ENCODE measurements around the gene DROSHA.

The DROSHA gene

DNA sequence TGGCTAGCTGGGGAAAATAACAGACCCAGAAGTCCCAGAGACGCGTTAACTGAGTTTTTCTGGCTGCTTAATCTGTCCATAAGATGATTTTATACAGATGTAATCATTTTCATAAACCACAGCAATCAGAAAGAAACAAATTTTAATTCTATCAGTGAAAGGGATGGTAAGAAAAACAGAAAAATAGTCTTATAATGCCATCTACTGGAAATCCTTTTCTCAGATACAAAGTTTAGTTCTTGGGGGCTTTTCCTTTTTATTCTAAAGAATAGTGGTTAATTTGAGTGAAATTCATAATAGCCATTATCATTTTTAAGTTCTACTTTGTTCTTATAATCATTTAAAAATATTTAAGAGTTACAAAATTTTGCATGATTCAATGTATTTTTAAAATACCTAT is 44.4 kb downstream of the DROSHA start:
- Histone ChIP-seq H3K4me3 (ENCODE audit: low read depth, low read length) (no peak overlapping the region), H3K27me3 (ENCODE audit: control insufficient read depth, insufficient read depth, low read length) (no peaks in the 10 kb centered on the region), H3K36me3 (ENCODE audit: control insufficient read depth, insufficient read depth, low read length) (peaks cover 86% of the 10 kb centered on the region), H3K9ac (ENCODE audit: low read depth, low read length) (no peak overlapping the region), H3K4me1 (ENCODE audit: control insufficient read depth, insufficient read depth, low read length) (0 out of 2 replicates have a peak, but pooled peaks cover 4% of the 10 kb centered on the region), H3K9me3 (ENCODE audit: control insufficient read depth, insufficient read depth, low read length) (no peaks in the 10 kb centered on the region), H3K27ac (ENCODE audit: low read depth, low read length) (no peak overlapping the region)

DNA sequence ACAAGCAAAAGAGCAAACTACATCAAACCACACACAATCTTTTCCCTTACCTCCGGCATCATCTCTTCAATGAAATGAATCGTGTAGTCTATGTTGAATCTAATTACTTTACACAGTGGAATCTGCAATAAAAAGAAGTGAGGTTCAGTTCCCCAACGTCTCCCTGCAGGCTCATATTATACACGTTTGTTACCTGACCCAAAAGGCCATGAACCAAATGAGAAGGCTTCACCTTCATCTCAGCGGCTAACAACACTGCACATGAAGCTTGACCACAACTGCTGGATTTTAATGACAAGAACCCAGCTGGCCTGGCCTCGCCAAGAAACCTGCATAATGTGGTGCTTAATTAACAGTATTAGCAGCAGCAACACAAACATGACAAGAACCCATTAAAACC is 45.5 kb downstream of the DROSHA start:
- Histone ChIP-seq H3K27ac (ENCODE audit: low read depth, low read length) (no peak overlapping the region), H3K4me3 (ENCODE audit: low read depth, low read length) (no peak overlapping the region), H3K4me1 (ENCODE audit: control insufficient read depth, insufficient read depth, low read length) (0 out of 2 replicates have a peak, but pooled peaks cover 3% of the 10 kb centered on the region), H3K27me3 (ENCODE audit: control insufficient read depth, insufficient read depth, low read length) (no peaks in the 10 kb centered on the region), H3K36me3 (ENCODE audit: control insufficient read depth, insufficient read depth, low read length) (peaks cover 84% of the 10 kb centered on the region), H3K9me3 (ENCODE audit: control insufficient read depth, insufficient read depth, low read length) (no peaks in the 10 kb centered on the region), H3K9ac (ENCODE audit: low read depth, low read length) (no peak overlapping the region)

DNA sequence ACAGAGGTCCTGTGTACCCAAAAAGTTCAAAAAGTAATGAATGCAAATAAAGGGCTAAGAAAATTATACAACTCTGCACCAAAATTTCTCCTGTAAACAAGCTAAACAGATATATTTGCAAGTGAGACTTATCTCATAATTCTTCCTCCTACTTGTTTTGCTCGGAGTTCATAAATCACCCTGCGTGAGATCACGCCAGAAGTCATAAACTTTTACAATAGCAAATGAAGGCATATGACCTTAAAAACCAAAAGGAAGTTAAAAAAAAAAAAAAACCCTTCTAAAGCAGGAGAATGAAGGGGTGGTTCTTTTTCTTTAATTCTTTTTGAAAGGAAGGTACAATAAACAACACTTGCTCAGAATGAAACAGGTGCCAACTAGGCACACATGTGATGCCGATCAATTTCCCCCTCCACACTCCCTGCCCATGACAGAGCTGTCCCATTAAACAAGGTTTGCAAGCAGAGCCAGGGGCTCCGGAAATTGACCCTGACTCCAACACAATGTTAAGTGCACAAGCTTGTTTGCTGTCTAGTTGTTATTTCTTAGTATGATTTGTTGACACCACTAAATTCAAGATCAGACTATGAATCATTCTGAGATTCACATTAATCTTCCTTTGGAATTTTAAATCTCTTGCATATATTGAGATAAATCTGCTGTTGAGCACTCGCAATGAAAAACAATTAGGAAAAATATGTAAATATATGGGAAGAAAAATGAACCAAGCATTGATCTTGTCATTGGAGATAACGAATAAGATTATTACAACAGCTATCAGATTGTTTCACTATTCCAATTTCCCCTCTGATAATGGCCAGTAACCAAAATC is 46.3 kb downstream of the DROSHA start:
- peaks cover 81% of the 10 kb centered on the region for H3K36me3 ChIP-seq (ENCODE audit: control insufficient read depth, insufficient read depth, low read length)

GRCh38 chr5:31481531-31482165 is 50.2 kb downstream of the DROSHA start:
- Histone ChIP-seq H3K27me3 (ENCODE audit: control insufficient read depth, insufficient read depth, low read length) (no peaks in the 10 kb centered on the region), H3K9ac (ENCODE audit: low read depth, low read length) (no peak overlapping the region), H3K9me3 (ENCODE audit: control insufficient read depth, insufficient read depth, low read length) (no peaks in the 10 kb centered on the region), H3K4me3 (ENCODE audit: low read depth, low read length) (no peak overlapping the region), H3K27ac (ENCODE audit: low read depth, low read length) (no peak overlapping the region), H3K36me3 (ENCODE audit: control insufficient read depth, insufficient read depth, low read length) (peaks cover 62% of the 10 kb centered on the region), H3K4me1 (ENCODE audit: control insufficient read depth, insufficient read depth, low read length) (no peaks in the 10 kb centered on the region)

More for the DNA sequence above, 46.3 kb downstream of the DROSHA start:
- H3K4me1 ChIP-seq (ENCODE audit: control insufficient read depth, insufficient read depth, low read length): no peaks in the 10 kb centered on the region
- no peak overlapping the region for H3K4me3 ChIP-seq (ENCODE audit: low read depth, low read length)
- no peak overlapping the region for H3K9ac ChIP-seq (ENCODE audit: low read depth, low read length)
- H3K27ac ChIP-seq (ENCODE audit: low read depth, low read length): no peak overlapping the region
- H3K27me3 ChIP-seq (ENCODE audit: control insufficient read depth, insufficient read depth, low read length): no peaks in the 10 kb centered on the region
- H3K9me3 ChIP-seq (ENCODE audit: control insufficient read depth, insufficient read depth, low read length): no peaks in the 10 kb centered on the region

DNA sequence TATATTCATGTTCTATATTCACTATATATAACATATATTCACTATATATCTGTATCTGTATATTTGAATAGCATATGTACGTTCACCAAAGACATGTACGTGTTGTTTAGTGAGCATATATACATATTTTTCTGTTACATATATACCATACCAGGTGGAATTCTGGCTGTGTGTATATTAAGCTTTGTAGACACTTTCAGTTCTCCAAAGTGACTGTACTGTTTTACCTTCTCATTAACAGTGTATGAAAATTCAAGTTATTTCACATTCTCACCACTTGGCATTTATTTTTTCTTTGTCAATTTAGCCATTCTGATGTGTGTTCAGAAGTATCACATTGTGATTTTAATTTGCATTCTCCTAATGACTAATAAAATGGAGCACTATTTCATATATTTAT is 52.2 kb downstream of the DROSHA start:
- H3K4me1 ChIP-seq (ENCODE audit: control insufficient read depth, insufficient read depth, low read length): no peaks in the 10 kb centered on the region
- peaks cover 46% of the 10 kb centered on the region for H3K36me3 ChIP-seq (ENCODE audit: control insufficient read depth, insufficient read depth, low read length)
- H3K4me3 ChIP-seq (ENCODE audit: low read depth, low read length): no peak overlapping the region
- H3K9me3 ChIP-seq (ENCODE audit: control insufficient read depth, insufficient read depth, low read length): no peaks in the 10 kb centered on the region
- H3K27me3 ChIP-seq (ENCODE audit: control insufficient read depth, insufficient read depth, low read length): no peaks in the 10 kb centered on the region
- no peak overlapping the region for H3K9ac ChIP-seq (ENCODE audit: low read depth, low read length)
- no peak overlapping the region for H3K27ac ChIP-seq (ENCODE audit: low read depth, low read length)

GRCh38 chr5:31478901-31479300 is 53.0 kb downstream of the DROSHA start:
- Histone ChIP-seq H3K9ac (ENCODE audit: low read depth, low read length) (no peak overlapping the region), H3K36me3 (ENCODE audit: control insufficient read depth, insufficient read depth, low read length) (peaks cover 41% of the 10 kb centered on the region), H3K4me3 (ENCODE audit: low read depth, low read length) (no peak overlapping the region), H3K27me3 (ENCODE audit: control insufficient read depth, insufficient read depth, low read length) (no peaks in the 10 kb centered on the region), H3K27ac (ENCODE audit: low read depth, low read length) (no peak overlapping the region), H3K4me1 (ENCODE audit: control insufficient read depth, insufficient read depth, low read length) (no peaks in the 10 kb centered on the region), H3K9me3 (ENCODE audit: control insufficient read depth, insufficient read depth, low read length) (no peaks in the 10 kb centered on the region)

DNA sequence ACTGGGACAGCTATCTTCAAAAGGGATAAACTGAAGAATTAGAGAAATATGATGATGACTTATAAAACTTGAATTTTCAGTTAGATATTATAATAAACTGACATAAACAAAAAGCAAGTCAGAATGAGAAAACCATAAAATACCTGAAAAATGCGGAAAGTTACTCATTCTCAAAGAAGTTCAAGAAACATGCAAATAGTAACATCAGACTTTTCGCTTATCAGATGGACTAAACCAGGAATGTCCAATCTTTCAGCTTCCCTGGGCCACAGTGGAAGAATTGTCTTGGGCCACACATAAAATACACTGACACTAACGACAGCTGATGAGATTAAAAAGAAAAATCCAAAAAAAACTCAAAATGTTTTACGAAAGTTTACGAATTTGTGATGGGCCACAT is 53.9 kb downstream of the DROSHA start:
- Histone ChIP-seq H3K36me3 (ENCODE audit: control insufficient read depth, insufficient read depth, low read length) (peaks cover 41% of the 10 kb centered on the region), H3K4me1 (ENCODE audit: control insufficient read depth, insufficient read depth, low read length) (no peaks in the 10 kb centered on the region), H3K9me3 (ENCODE audit: control insufficient read depth, insufficient read depth, low read length) (no peaks in the 10 kb centered on the region), H3K9ac (ENCODE audit: low read depth, low read length) (no peak overlapping the region), H3K4me3 (ENCODE audit: low read depth, low read length) (no peak overlapping the region), H3K27me3 (ENCODE audit: control insufficient read depth, insufficient read depth, low read length) (no peaks in the 10 kb centered on the region), H3K27ac (ENCODE audit: low read depth, low read length) (no peak overlapping the region)

- H3K4me3 ChIP-seq (ENCODE audit: low read depth, low read length): no peak overlapping the region
- peaks cover 41% of the 10 kb centered on the region for H3K36me3 ChIP-seq (ENCODE audit: control insufficient read depth, insufficient read depth, low read length)
- H3K4me1 ChIP-seq (ENCODE audit: control insufficient read depth, insufficient read depth, low read length): no peaks in the 10 kb centered on the region
- no peaks in the 10 kb centered on the region for H3K9me3 ChIP-seq (ENCODE audit: control insufficient read depth, insufficient read depth, low read length)
- no peaks in the 10 kb centered on the region for H3K27me3 ChIP-seq (ENCODE audit: control insufficient read depth, insufficient read depth, low read length)
- H3K9ac ChIP-seq (ENCODE audit: low read depth, low read length): no peak overlapping the region
- no peak overlapping the region for H3K27ac ChIP-seq (ENCODE audit: low read depth, low read length)
These were observed 54.4 kb downstream of the DROSHA start for GRCh38 chr5:31477516-31477915.

GRCh38 chr5:31476738-31477141 is 55.2 kb downstream of the DROSHA start:
- Histone ChIP-seq H3K9ac (ENCODE audit: low read depth, low read length) (no peak overlapping the region), H3K4me3 (ENCODE audit: low read depth, low read length) (no peak overlapping the region), H3K27ac (ENCODE audit: low read depth, low read length) (no peak overlapping the region), H3K9me3 (ENCODE audit: control insufficient read depth, insufficient read depth, low read length) (no peaks in the 10 kb centered on the region), H3K36me3 (ENCODE audit: control insufficient read depth, insufficient read depth, low read length) (peaks cover 43% of the 10 kb centered on the region), H3K27me3 (ENCODE audit: control insufficient read depth, insufficient read depth, low read length) (no peaks in the 10 kb centered on the region), H3K4me1 (ENCODE audit: control insufficient read depth, insufficient read depth, low read length) (no peaks in the 10 kb centered on the region)

DNA sequence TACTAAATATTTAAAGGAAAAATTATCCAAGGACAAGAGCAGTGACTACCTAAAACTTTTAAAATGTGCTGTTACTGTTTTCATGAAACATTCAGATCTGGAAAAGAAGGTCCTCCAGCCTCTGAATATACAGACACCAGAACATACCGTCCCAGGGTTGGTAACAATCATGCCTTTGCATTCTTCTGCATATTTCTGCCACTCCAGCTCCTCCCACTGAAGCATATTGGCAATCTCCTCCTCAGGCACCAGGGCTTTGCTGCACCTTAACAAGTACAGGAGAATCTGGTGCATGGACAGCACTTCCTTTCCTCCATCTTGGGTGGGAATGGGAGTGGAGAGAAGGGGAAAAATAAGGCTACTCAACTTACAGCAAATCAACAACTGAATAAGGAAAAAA is 60.0 kb downstream of the DROSHA start:
- peaks cover 43% of the 10 kb centered on the region for H3K36me3 ChIP-seq (ENCODE audit: control insufficient read depth, insufficient read depth, low read length)

GRCh38 chr5:31471040-31471439 is 60.9 kb downstream of the DROSHA start:
- Histone ChIP-seq H3K36me3 (ENCODE audit: control insufficient read depth, insufficient read depth, low read length) (peaks cover 52% of the 10 kb centered on the region), H3K9ac (ENCODE audit: low read depth, low read length) (no peak overlapping the region), H3K9me3 (ENCODE audit: control insufficient read depth, insufficient read depth, low read length) (no peaks in the 10 kb centered on the region), H3K27ac (ENCODE audit: low read depth, low read length) (no peak overlapping the region), H3K4me1 (ENCODE audit: control insufficient read depth, insufficient read depth, low read length) (no peaks in the 10 kb centered on the region), H3K4me3 (ENCODE audit: low read depth, low read length) (no peak overlapping the region), H3K27me3 (ENCODE audit: control insufficient read depth, insufficient read depth, low read length) (no peaks in the 10 kb centered on the region)

More for the DNA sequence above, 60.0 kb downstream of the DROSHA start:
- H3K27ac ChIP-seq (ENCODE audit: low read depth, low read length): no peak overlapping the region
- H3K9ac ChIP-seq (ENCODE audit: low read depth, low read length): no peak overlapping the region
- no peaks in the 10 kb centered on the region for H3K27me3 ChIP-seq (ENCODE audit: control insufficient read depth, insufficient read depth, low read length)
- H3K9me3 ChIP-seq (ENCODE audit: control insufficient read depth, insufficient read depth, low read length): no peaks in the 10 kb centered on the region
- H3K4me1 ChIP-seq (ENCODE audit: control insufficient read depth, insufficient read depth, low read length): no peaks in the 10 kb centered on the region
- H3K4me3 ChIP-seq (ENCODE audit: low read depth, low read length): no peak overlapping the region
